ENCODE measurements around the gene IGF2R.

The IGF2R gene

DNA sequence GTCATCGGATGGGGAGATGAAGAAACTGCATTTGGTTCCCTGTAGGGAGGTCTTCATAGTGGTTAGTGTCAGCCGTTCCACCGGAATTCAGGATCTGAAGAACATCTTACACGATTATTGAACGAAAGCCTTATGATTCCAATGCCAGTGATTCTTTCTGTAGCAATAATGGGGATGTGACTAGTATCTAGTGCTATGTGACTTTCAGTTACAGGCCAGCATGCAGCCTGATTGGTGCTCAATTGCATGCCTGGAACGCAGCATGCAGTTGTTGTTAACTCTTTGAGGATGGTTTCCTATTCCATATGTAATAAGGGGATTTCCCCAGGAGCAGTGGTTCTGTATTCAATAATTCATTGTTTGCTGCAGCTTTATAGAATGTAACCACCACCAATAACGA is 81.1 kb downstream of the IGF2R start:
- no peak for DNase-seq

DNA sequence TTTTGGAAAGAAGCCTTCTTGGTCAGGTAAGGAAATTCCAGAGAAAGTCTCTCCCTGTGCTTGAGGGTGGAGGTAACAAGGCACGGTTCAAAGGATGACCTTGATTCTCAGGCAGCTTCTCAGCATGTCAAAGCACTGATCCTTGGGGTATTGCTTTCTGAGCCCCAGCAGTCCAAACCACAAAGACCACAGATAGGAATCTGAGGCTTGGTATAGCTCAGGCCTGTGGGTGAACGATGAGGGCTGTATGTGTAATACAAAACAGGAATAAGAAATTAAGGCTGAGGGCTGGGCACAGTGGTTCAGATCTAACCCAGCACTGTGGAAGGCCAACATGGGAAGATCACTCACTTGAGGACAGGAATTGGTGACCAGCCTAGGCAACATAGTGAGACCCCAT is 82.5 kb downstream of the IGF2R start:
- no peak for DNase-seq

DNA sequence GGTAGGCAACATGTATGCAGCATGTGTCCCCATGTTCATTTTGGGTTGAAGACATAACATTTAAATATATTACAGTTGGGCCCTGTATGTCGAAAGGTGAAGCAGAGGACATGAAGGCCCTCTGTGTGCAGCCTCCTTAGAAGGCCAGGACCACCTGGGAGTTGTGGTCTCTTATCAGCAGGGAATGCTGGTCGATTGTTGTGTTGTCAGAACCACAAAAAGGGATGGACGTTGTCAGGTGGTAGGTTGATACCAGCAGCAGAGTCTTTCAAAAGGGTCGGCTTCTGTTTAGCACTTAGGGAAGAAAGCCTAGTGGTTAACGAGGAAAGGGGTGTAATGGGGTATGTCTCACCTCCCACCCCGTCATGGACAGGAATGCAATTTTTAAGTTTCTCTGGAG is 85.4 kb downstream of the IGF2R start:
- DNase-seq: no peak

DNA sequence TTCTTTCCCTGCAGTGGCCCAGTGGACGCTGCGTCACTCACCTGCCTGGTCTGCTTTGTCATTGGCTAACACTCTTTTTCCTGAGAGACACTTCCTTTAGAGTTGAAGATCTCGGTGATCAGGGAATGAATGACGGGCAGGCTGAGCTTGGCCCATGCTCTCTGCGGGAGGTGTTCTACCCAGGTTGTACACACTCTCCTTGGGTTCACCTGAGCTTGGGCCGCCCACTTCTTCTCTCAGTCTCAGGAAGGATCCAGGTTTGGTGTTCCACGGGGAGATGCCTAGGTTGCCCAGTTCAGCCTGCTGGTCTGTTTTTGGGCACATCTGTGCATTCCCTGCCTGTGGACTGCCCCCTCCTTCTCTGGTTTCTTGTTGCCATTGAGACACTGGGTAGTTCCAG is 86.0 kb downstream of the IGF2R start:
- no peak for DNase-seq

DNA sequence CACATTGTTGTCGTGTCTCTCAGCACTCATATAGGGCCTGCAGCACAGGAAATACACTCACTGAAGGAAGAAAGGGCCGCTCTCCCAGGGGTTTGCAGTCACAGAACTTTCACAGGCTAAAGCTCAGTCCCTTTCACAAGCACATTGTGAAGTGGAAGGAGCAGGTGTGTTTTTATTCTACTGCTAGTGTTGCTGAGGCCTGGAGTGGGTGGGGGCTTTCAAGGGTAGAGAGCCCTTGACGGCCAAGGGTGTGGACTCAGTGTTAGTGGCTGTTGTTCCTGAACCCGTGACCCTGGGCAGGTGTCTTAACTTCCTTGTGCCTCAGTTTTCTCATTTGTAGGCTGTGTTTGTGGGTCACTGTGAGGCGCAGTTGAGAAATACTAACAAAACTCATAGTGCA is 86.5 kb downstream of the IGF2R start:
- DNase-seq: no peak

GRCh38 chr6:160055813-160056212 is 86.9 kb downstream of the IGF2R start:
- DNase-seq: no peak

DNA sequence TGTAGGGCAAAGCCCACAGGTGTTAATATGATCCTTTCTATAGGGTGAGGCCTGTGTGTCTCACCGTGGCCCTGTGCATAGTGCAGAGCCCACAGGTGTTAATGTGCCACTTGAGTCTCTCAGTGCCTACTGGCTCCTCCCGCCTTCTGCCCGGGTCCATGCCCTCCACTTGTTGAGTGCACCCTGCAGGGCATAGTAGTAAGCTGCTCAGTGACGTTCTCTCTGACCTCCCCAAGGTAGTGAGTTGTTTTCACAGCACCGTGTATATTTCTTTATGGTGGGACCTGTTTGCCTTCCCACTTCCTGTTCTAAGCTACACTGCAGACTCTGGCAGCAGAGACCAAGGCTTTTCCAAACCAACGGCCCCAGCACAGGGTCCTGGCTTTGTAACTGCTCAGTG is 88.2 kb downstream of the IGF2R start:
- DNase-seq: no peak

GRCh38 chr6:160058603-160059215 is 89.8 kb downstream of the IGF2R start:
- no peak for DNase-seq

GRCh38 chr6:160060221-160060620 is 91.3 kb downstream of the IGF2R start:
- DNase-seq: no peak

- no peak for DNase-seq
Observed at GRCh38 chr6:160060920-160061447, 92.1 kb downstream of the IGF2R start.

DNA sequence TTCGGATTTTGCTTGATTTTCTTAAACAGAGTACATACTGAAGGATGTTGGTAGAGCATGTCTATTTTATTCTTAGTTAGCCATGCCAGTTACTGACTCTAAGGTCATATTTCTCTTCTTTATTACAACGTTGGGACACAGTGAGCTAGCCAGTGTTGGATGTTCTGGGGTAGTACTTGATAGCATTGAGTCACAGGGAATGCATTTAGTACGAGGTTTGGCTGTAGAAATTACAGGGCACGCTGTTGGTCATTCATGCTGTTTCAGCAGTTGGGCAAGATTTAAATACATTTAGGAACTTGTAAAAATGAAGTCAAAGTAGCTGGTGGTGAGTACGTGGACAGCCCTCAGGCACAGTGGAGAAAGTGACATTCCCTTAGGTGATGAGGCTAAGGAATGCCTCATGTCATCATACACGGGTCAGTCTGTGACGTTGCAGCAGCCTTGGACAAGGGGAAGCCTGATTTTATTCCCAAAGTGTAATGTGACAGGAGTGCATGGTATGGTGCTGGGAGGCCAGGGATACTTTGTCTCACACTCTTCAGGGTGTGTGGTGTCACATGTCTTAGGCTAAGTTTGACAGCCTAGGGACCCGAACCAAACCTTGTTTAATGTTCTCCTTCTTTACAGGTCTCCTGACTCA is 95.0 kb downstream of the IGF2R start:
- DNase-seq: no peak

DNA sequence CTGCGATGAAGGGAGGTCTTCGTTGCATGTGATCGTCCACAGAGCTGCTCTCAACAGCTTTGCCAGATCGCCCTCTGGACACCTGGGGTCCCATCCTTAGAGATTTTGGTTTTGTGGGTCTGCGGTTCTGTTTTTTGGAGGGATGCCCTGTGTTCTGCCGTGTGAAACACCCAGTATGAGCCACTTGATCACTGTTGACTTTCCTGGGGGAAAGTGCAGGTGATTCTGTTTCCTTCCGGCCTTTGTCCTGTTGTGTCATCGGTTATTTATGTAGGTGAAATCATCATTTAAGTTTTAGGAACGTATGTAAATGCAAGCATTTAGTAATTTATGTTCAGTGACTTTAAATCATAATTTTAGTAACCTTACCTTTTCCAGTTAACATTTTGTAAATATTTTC is 96.3 kb downstream of the IGF2R start:
- no peak for DNase-seq

DNA sequence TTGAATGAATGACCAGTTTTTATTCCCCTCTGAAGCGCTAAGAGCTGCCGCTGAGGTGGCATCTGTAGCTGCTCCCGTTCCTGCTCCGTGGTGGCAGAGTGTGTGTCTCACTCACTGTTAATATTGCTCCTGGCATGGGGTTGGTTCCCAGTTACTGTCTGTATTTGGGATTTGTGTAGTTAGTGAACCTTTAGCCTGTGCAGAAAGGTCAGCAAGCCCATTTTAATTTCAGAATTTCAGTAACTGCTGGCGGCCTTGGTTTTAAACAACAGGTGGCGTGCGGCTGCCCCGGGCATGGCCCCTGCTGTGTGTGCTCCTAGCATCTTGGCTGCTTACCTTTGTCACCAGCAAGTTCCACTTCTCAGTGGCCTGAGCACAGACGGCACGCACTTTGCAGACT is 98.7 kb downstream of the IGF2R start:
- no peak for DNase-seq

GRCh38 chr6:160068346-160068745 is 99.5 kb downstream of the IGF2R start:
- DNase-seq: no peak

GRCh38 chr6:160069050-160069454 is 100.2 kb downstream of the IGF2R start:
- DNase-seq: peak; percentile 25

- DNase-seq: no peak
Observed at GRCh38 chr6:160069459-160069858, 100.6 kb downstream of the IGF2R start.

DNA sequence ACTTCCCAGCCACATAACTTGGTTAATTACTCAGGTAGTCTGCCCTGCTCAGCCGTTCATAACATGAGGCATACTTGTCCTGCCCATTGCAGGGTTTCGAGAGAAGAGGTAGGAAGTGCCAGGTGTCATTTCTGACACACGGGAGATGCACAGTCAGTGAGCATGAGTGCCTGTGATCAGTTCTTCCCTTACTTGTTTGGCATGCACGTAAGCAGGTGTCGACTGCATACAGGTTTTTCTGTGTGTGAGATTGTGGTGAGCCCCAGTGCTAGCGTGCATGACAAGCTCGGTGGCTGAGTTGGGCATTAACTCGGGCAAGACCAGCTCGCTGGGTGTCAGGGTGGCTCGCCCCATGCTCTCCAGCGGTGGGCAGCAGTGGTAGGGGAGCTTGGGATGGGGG is 101.5 kb downstream of the IGF2R start:
- DNase-seq: no peak

GRCh38 chr6:160070831-160071230 is 101.9 kb downstream of the IGF2R start:
- DNase-seq: no peak

GRCh38 chr6:160071805-160072690 is 103.2 kb downstream of the IGF2R start:
- DNase-seq: no peak

DNA sequence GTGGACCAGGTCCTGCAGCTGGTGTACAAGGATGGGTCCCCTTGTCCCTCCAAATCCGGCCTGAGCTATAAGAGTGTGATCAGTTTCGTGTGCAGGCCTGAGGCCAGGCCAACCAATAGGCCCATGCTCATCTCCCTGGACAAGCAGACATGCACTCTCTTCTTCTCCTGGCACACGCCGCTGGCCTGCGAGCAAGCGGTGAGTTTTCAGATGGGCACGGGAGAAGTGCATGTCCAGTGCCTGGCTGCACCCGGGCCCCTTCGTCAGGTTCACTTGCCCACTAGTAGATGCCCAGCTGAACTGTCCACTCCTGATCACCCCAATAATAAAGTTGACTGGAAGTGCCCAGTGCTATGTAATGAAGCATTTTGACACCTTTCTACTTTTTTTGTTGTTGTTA is 104.4 kb downstream of the IGF2R start:
- DNase-seq: no peak

DNA sequence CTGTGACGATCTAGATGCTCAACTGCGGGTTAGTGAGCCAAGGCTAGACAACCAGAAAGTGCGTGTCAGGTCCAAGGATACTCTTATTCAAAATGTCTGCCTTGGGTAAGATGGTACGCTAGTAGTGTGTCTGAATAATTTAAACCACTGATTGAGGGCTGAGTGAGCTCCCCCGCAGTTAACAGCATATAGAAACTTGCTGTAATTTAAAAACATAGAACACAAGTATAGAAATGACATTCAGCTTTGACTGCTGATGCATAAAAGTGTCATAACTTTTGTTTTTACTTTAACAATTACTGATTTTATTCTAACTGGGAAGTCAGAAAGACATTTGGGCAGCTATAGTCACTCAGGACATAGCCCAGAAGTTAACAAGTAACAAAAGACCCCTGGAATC is 107.1 kb downstream of the IGF2R start:
- DNase-seq: no peak

GRCh38 chr6:160077024-160077423 is 108.1 kb downstream of the IGF2R start:
- DNase-seq: no peak

DNA sequence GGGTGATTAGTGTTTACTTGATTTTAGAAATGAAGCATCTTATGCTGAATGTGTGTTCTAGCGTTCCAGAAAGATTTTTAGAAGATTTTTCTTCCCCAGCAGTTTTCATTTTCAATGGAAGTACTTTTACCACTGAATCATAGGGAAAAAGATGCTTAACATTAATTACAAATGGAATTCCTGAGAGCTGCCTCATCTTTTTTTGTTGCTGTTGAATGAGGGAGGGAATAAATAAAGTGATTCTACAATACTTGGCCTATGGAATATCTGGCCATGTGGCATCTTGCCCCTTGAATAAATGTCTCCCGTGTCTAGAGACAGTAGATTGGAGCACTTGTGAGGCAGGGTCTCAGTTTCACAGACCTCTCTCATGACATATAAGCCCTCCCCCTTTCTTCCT is 108.6 kb downstream of the IGF2R start:
- no peak for DNase-seq

All from activated T-cell treated with anti-CD3 and anti-CD28 coated beads, Interleukin-2, amount 50 U/mL, for 1 hour (primary cell).